IMR-90 (cell line): ENCODE measurements around the gene DCTN2. TPM values are rescaled to one million over a fixed set of nuclear protein-coding genes. Genes with fewer than 3 reads are reported as not detected.
"Not testable (repeated sequence)": the region's sequence is repeated elsewhere in the genome, so short reads cannot be mapped to it uniquely, and the experiment has no call there.

ENCODE experiments used
- ATAC-seq: fragments of 200-7000 bp; cut with Tn5 transposase; 2 replicates; pipeline ENCODE4 v1.9.1; 2020; ENCODE audit warnings: low read depth, mild to moderate bottlenecking, moderate library complexity
- BruUV-seq: library from RNA; stranded (reverse); fragments of 400-500 nt; replicated peaks from 2 replicates; lab custom pipeline; 2021; lab: Mats Ljungman, UMichigan
- CTCF ChIA-PET: fragments of 300-600 bp; formaldehyde crosslinking; extraction: SDS; loops from one replicate; lab custom pipeline; 2021; ENCODE audit warnings: antibody characterized with exemption; lab: Yijun Ruan, JAX
- POLR2A ChIA-PET: fragments of 300-600 bp; sonication (Branson Sonifier 250); formaldehyde crosslinking; loops from one replicate; lab custom pipeline; 2022; ENCODE audit warnings: antibody characterized with exemption; ENCODE audit not compliant: unreplicated experiment; lab: Charles Lee
- DNase-seq: peaks from one replicate; pipeline ENCODE4 v3.0.0; 2013
- H2AFZ ChIP-seq: replicated peaks from 2 replicates; pipeline ENCODE3; 2013; ENCODE audit warnings: low read length, mild to moderate bottlenecking; ENCODE audit not compliant: poor library complexity
- H2AK5ac ChIP-seq: 2 replicates; pipeline ENCODE4 v1.6.1; 2013; ENCODE audit warnings: low read depth, low read length, inconsistent platforms
- H2AK9ac ChIP-seq: replicated peaks from 2 replicates; pipeline ENCODE3; 2013; ENCODE audit warnings: mild to moderate bottlenecking, low read depth, low read length, moderate library complexity; ENCODE audit not compliant: poor library complexity
- H2BK120ac ChIP-seq: 2 replicates; pipeline ENCODE4 v1.6.1; 2013; ENCODE audit warnings: low read depth, low read length, inconsistent platforms
- H2BK15ac ChIP-seq: 3 replicates; pipeline ENCODE4 v1.6.1; 2013; ENCODE audit warnings: low read depth, low read length, inconsistent platforms
- H2BK20ac ChIP-seq: 2 replicates; pipeline ENCODE4 v1.6.1; 2013; ENCODE audit warnings: low read depth, mild to moderate bottlenecking, inconsistent platforms, low read length, moderate library complexity
- H2BK5ac ChIP-seq: 2 replicates; pipeline ENCODE4 v1.6.1; 2013; ENCODE audit warnings: mild to moderate bottlenecking, low read depth, low read length, inconsistent platforms; ENCODE audit not compliant: poor library complexity, severe bottlenecking
- H3K14ac ChIP-seq: replicated peaks from 2 replicates; pipeline ENCODE4 v1.6.1; 2013; ENCODE audit warnings: low read depth, low read length, inconsistent platforms
- H3K18ac ChIP-seq: 2 replicates; pipeline ENCODE4 v1.6.1; 2013; ENCODE audit warnings: low read depth, low read length, control low read depth
- H3K23ac ChIP-seq: 2 replicates; pipeline ENCODE4 v1.6.1; 2013; ENCODE audit warnings: low read depth, low read length, inconsistent platforms
- H3K27ac ChIP-seq: 2 replicates; pipeline ENCODE4 v1.5.1; 2013; ENCODE audit warnings: mild to moderate bottlenecking, control low read depth, low read length; ENCODE audit not compliant: insufficient read depth
- H3K27me3 ChIP-seq: 2 replicates; pipeline ENCODE4 v1.6.1; 2013; ENCODE audit warnings: low read length; ENCODE audit not compliant: control insufficient read depth, insufficient read depth
- H3K36me3 ChIP-seq: 2 replicates; pipeline ENCODE4 v1.6.1; 2013; ENCODE audit warnings: low read length, mixed read lengths; ENCODE audit not compliant: control insufficient read depth, insufficient read depth
- H3K4ac ChIP-seq: 2 replicates; pipeline ENCODE4 v1.6.1; 2013; ENCODE audit warnings: low read depth, low read length, inconsistent platforms
- H3K4me1 ChIP-seq: 2 replicates; pipeline ENCODE4 v1.6.1; 2013; ENCODE audit warnings: low read length, mixed read lengths; ENCODE audit not compliant: control insufficient read depth, insufficient read depth
- H3K4me2 ChIP-seq: 2 replicates; pipeline ENCODE4 v1.6.1; 2013; ENCODE audit warnings: low read depth, mild to moderate bottlenecking, control low read depth, low read length, moderate library complexity
- H3K4me3 ChIP-seq: 2 replicates; pipeline ENCODE4 v1.5.1; 2013; ENCODE audit warnings: low read depth, mild to moderate bottlenecking, control low read depth, low read length, moderate library complexity; ENCODE audit not compliant: insufficient read depth
- H3K56ac ChIP-seq: 2 replicates; pipeline ENCODE4 v1.6.1; 2013; ENCODE audit warnings: low read length, inconsistent platforms; ENCODE audit not compliant: insufficient read depth; ENCODE audit errors: extremely low read depth
- H3K79me1 ChIP-seq, 2 experiments: 2 replicates each; pipeline ENCODE4 v1.6.1; 2013; ENCODE audit warnings: low read length in 2 of 2, inconsistent platforms in 1 of 2, low read depth in 1 of 2
- H3K9ac ChIP-seq: 2 replicates; pipeline ENCODE4 v1.6.1; 2013; ENCODE audit warnings: low read depth, low read length, control low read depth
- H3K9me1 ChIP-seq: 2 replicates; pipeline ENCODE4 v1.6.1; 2013; ENCODE audit warnings: low read length, inconsistent platforms; ENCODE audit not compliant: insufficient read depth
- H3K9me3 ChIP-seq: 2 replicates; pipeline ENCODE4 v1.6.1; 2013; ENCODE audit warnings: low read length; ENCODE audit not compliant: control insufficient read depth, insufficient read depth
- H4K20me1 ChIP-seq: 2 replicates; pipeline ENCODE4 v1.6.1; 2013; ENCODE audit warnings: low read length, inconsistent platforms; ENCODE audit not compliant: insufficient read depth
- H4K5ac ChIP-seq: 2 replicates; pipeline ENCODE4 v1.6.1; 2013; ENCODE audit warnings: mild to moderate bottlenecking, low read depth, low read length, control low read depth
- H4K8ac ChIP-seq, 2 experiments: 2 replicates each; pipeline ENCODE4 v1.6.1; 2013; ENCODE audit warnings: low read depth in 2 of 2, low read length in 2 of 2, control low read depth in 1 of 2, inconsistent platforms in 1 of 2
- H4K91ac ChIP-seq: 2 replicates; pipeline ENCODE4 v1.6.1; 2013; ENCODE audit warnings: low read depth, low read length, inconsistent platforms; ENCODE audit not compliant: insufficient read depth
- WGBS, 2 experiments: methylation state at CpG; one replicate each; pipeline versions ENCODE4 v1.1.5 to v1.1.7; 2013; ENCODE audit warnings: missing lambda C conversion rate in 2 of 2; ENCODE audit not compliant: insufficient read length in 1 of 2; ENCODE audit errors: extremely low coverage in 2 of 2; 5-methylcytosine and 5-hydroxymethylcytosine counted together
- dilution Hi-C: fragments of 300-500 bp; cut with HindIII; formaldehyde crosslinking; loops from one replicate; pipeline ENCODE4 v1.14.3; 2018; ENCODE audit warnings: low sequenced_read_pairs; ENCODE audit not compliant: unreplicated experiment
- in situ Hi-C: fragments of 300-500 bp; cut with MboI; formaldehyde crosslinking; loops from 3 replicates; pipeline ENCODE4 v1.14.3; 2019; ENCODE audit warnings: low sequenced_read_pairs, inconsistent platforms, mixed read lengths
- intact Hi-C: fragments of 100-400 bp; cut with micrococcal nuclease; formaldehyde crosslinking; loops from 2 replicates; pipeline ENCODE4 v1.10.0; 2022
- polyA plus RNA-seq, 3 experiments: library from polyadenylated mRNA; depleted of rRNA; stranded (reverse); fragments of >200 nt; gene quantifications; 2 replicates each; pipeline ENCODE4 v1.2.3, GENCODE V29; 2012; ENCODE audit warnings: low replicate concordance in 1 of 3
- total RNA-seq: library from RNA; depleted of rRNA; stranded (reverse); fragments of >200 nt; gene quantifications from 2 replicates; pipeline ENCODE4 v1.2.3, GENCODE V29; 2012

DCTN2 gene
- total and polyA plus RNA-seq, 2 of the 4 experiments (the other 2 are of a cell fraction), result 125 to 130 TPM

DNA sequence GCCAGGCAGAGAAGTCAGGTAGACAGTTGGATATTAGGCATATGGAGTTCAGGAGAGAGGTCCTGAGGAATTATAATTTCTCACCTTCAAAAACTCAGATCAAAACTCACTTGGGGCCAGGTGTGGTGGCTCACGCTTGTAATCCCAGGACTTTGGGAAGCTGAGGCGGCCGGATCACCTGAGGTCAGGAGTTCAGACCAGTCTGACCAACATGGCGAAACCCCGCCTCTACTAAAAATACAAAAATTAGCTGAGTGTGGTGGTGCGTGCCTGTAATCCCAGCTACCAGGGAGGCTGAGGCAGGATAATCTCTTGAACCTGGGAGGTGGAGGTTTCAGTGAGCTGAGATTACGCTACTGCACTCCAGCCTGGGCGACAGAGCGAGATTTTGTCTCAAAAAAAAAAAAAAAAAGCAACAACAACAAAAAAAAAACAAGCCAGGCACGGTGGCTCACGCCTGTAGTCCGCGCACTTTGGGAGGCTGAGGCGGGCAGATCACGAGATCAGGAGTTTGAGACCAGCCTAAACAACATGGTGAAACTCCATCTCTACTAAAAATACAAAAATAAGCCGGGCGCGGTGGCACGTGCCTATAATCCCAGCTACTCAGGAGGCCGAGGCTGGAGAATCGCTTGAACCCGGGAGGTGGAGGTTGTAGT lies 44.6 kb downstream of the DCTN2 start:
- H2BK120ac ChIP-seq, BruUV-seq, H3K23ac ChIP-seq, H3K4me2 ChIP-seq, H3K14ac ChIP-seq, H3K4me3 ChIP-seq, H2AK5ac ChIP-seq, dilution Hi-C loops, H2BK5ac ChIP-seq, H3K18ac ChIP-seq, DNase-seq, H2AK9ac ChIP-seq, H4K5ac ChIP-seq, H2AFZ ChIP-seq, H4K8ac ChIP-seq, H3K4me1 ChIP-seq, H3K9me3 ChIP-seq, POLR2A ChIA-PET, in situ Hi-C loops, H3K56ac ChIP-seq, H3K9ac ChIP-seq, H2BK15ac ChIP-seq, H3K4ac ChIP-seq, H3K27me3 ChIP-seq, ATAC-seq, H4K91ac ChIP-seq, H3K27ac ChIP-seq, CTCF ChIA-PET, H2BK20ac ChIP-seq, intact Hi-C loops: not testable (repeated sequence)
- peaks cover 11% of the 10 kb centered on the region for H3K9me1 ChIP-seq
- peaks cover 17% of the 10 kb centered on the region for H4K20me1 ChIP-seq
- H3K36me3 ChIP-seq, result peaks cover 61% of the 10 kb centered on the region
- peaks cover 33 to 49% of the 10 kb centered on the region in 2 experiments for H3K79me1 ChIP-seq
- WGBS, 2 experiments, result no CpG with 5 or more reads among the region's 22 CpGs
